ENCODE measurements around the gene DENND4A. TPM values are rescaled to one million over a fixed set of nuclear protein-coding genes. Genes with fewer than 3 reads are reported as not detected.

Gene DENND4A
- total and polyA plus RNA-seq, 9 of the 15 experiments (the other 6 are each of a cell fraction or from before 2014, with no cell fraction given) = 6.8 to 32.3 (median 19.9) TPM

- no peak for TF ChIP-seq ZNF431 (CRISPR knock-in tag; IDR thresholded peaks at IDR 0.05)
- TF ChIP-seq POLR2H (tag; IDR thresholded peaks at IDR 0.05; ENCODE audit: low read depth) = no peak
- TF ChIP-seq LEF1 (IDR thresholded peaks at IDR 0.05) = no peak
- TF ChIP-seq NBN (IDR thresholded peaks at IDR 0.05; ENCODE audit: low read depth) = peak; percentile 31; the same call in 1 of the 2 replicates
- no peak for TF ChIP-seq NFIX (CRISPR knock-in tag; IDR thresholded peaks at IDR 0.05; ENCODE audit: low read depth)
- TF ChIP-seq, protein P1, sequence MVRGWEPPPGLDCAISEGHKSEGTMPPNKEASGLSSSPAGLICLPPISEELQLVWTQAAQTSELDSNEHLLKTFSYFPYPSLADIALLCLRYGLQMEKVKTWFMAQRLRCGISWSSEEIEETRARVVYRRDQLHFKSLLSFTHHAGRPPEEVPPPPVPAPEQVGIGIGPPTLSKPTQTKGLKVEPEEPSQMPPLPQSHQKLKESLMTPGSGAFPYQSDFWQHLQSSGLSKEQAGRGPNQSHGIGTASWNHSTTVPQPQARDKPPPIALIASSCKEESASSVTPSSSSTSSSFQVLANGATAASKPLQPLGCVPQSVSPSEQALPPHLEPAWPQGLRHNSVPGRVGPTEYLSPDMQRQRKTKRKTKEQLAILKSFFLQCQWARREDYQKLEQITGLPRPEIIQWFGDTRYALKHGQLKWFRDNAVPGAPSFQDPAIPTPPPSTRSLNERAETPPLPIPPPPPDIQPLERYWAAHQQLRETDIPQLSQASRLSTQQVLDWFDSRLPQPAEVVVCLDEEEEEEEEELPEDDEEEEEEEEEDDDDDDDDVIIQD (CRISPR knock-in tag; IDR thresholded peaks at IDR 0.05) = no peak
- TF ChIP-seq, protein P2, sequence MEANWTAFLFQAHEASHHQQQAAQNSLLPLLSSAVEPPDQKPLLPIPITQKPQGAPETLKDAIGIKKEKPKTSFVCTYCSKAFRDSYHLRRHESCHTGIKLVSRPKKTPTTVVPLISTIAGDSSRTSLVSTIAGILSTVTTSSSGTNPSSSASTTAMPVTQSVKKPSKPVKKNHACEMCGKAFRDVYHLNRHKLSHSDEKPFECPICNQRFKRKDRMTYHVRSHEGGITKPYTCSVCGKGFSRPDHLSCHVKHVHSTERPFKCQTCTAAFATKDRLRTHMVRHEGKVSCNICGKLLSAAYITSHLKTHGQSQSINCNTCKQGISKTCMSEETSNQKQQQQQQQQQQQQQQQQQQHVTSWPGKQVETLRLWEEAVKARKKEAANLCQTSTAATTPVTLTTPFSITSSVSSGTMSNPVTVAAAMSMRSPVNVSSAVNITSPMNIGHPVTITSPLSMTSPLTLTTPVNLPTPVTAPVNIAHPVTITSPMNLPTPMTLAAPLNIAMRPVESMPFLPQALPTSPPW (CRISPR knock-in tag; IDR thresholded peaks at IDR 0.05) = no peak
- TF ChIP-seq MYC (IDR thresholded peaks at IDR 0.05; ENCODE audit: low read depth, low read length) = no peak
- no peak for TF ChIP-seq MYC (CRISPR knock-in tag; IDR thresholded peaks at IDR 0.05; ENCODE audit: borderline replicate concordance, low read depth)
- no peak for TF ChIP-seq PBX2 (CRISPR knock-in tag; IDR thresholded peaks at IDR 0.05; ENCODE audit: low read depth)
- peak; percentile 87 for TF ChIP-seq PBX2 (tag; conservative IDR thresholded peaks at IDR 0.05; ENCODE audit: low read depth)
- TF ChIP-seq CTBP1 (IDR thresholded peaks at IDR 0.05; ENCODE audit: borderline replicate concordance) = peak; percentile 30; the same call in 1 of the 2 replicates
- peak; percentile 86 for TF ChIP-seq MEIS2 (IDR thresholded peaks at IDR 0.05; ENCODE audit: partially characterized antibody)
- TF ChIP-seq FOXA1 (IDR thresholded peaks at IDR 0.05; ENCODE audit: borderline replicate concordance) = no peak
- TF ChIP-seq KDM1A (IDR thresholded peaks at IDR 0.05) = peak; percentile 29 to 53; a peak in 1 of 4 replicates
- TF ChIP-seq CSDE1 (IDR thresholded peaks at IDR 0.05) = no peak
- TF ChIP-seq CBFA2T2 (conservative IDR thresholded peaks at IDR 0.05) = 0 out of 2 replicates have a peak, but pooled peaks have one; percentile 2
- no peak for TF ChIP-seq DACH1 (IDR thresholded peaks at IDR 0.05; ENCODE audit: partially characterized antibody)
- 0 out of 2 replicates have a peak, but pooled peaks have one; percentile 56 for TF ChIP-seq DPF2 (IDR thresholded peaks at IDR 0.05)
- TF ChIP-seq ELK3 (CRISPR knock-in tag; IDR thresholded peaks at IDR 0.05) = no peak
- no peak for TF ChIP-seq SIN3B (IDR thresholded peaks at IDR 0.05; ENCODE audit: low read depth)
- no peak for TF ChIP-seq YY1 (IDR thresholded peaks at IDR 0.05; ENCODE audit: borderline replicate concordance in 1 of 3, control insufficient read depth in 1 of 3, extremely low read depth in 1 of 3, insufficient read depth in 3 of 3, insufficient read length in 1 of 3, insufficient replicate concordance in 2 of 3, low read depth in 1 of 3, low read length in 2 of 3)
- TF ChIP-seq ZNF583 (CRISPR knock-in tag; IDR thresholded peaks at IDR 0.05) = no peak
Measured at GRCh38 chr15:65743637-65744252, 48.3 kb downstream of the DENND4A start (continued).
